HG03196 (cell line): Measurements from ENCODE around the gene CYP2A7.
"Not testable (repeated sequence)": the region's sequence is repeated elsewhere in the genome, so short reads cannot be mapped to it uniquely, and the experiment has no call there.

Experiments
- ATAC-seq: cut with Tn5 transposase; IDR thresholded peaks from one replicate; pipeline ENCODE4 v1.9.1; 2021; ENCODE audit not compliant: unreplicated experiment

CYP2A7 gene, protein sequence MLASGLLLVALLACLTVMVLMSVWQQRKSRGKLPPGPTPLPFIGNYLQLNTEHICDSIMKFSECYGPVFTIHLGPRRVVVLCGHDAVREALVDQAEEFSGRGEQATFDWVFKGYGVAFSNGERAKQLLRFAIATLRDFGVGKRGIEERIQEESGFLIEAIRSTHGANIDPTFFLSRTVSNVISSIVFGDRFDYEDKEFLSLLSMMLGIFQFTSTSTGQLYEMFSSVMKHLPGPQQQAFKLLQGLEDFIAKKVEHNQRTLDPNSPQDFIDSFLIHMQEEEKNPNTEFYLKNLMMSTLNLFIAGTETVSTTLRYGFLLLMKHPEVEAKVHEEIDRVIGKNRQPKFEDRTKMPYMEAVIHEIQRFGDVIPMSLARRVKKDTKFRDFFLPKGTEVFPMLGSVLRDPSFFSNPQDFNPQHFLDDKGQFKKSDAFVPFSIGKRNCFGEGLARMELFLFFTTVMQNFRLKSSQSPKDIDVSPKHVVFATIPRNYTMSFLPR

DNA sequence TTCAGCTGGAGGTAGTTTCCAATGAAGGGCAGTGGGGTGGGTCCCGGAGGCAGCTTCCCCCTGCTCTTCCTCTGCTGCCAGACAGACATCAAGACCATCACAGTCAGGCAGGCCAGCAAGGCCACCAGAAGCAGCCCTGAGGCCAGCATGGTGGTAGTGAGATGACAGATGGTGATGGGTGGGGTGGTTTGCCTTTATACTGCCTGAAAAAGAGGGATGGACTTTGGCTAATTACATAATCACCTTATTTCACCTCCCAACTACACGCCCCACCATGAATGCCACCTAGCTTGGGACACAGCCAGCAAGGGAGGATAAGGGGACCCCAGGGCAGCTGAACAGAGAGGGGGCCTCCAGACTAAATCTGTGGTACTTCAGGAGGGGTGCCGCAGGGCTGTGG, at the start of gene CYP2A7:
Gene CYP2A7, minus strand, starts transcription at position 170 of the 400 bp plus-strand sequence. Its CDS starts 21 bp downstream, at position 149.
- not testable (repeated sequence) for ATAC-seq

DNA sequence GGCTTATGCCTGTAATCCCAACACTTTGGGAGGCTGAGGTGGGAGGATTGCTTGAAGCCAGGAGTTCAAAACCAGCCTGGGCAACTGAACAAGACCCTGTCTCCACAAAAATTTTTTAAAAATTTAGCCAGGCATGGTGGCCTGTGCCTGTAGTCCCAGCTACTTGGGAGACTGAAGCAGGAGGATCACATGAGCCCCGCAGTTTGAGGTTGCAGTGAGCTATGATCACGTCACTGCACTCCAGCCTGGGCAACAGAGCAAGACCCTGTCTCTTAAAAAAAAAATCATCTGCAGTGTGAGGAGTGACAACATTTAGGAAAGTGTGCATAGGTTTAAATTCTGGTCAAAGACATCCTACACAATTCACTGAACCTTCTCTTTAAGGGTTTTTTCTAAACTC, 48.8 kb upstream of the CYP2A7 start:
- ATAC-seq, result not testable (repeated sequence)

DNA sequence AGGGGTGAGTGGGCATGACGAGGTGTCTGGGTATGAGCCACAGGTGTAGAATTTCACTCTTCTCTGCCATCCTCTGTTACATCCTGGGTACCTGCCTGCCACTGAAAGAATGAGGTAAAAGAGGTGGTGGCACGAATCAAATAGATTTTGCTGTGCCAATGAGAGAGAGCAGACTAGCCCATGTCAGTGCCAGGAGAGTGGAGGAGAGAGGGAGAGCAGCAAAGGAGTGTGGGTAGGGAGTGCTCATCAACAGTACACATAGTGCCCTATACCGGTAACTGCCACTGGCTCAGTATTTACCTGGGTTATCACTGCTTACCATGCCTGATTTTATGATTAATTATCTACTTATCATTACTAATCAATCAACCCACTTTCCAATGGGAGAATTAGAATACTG, 47.9 kb upstream of the CYP2A7 start:
- ATAC-seq, result not testable (repeated sequence)

DNA sequence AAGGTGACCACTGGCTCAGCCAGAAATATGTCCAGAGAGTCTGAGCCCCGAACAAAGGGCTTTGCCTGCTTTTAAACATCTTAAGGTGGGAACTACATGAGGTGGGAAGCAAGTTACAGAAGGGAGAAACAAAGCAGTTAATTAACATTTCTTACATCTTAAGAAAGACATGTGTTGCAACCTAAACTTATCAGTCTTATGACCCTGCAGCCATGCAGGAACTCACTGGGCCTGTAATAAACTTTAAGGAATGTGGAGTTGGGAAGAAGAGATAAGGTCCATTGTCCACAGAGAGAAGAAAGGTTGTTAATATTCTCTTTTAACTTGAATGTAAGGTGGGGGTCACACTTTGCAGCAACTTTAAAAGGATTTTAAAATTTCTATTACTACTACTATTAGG, 46.8 kb upstream of the CYP2A7 start:
- no peak for ATAC-seq

DNA sequence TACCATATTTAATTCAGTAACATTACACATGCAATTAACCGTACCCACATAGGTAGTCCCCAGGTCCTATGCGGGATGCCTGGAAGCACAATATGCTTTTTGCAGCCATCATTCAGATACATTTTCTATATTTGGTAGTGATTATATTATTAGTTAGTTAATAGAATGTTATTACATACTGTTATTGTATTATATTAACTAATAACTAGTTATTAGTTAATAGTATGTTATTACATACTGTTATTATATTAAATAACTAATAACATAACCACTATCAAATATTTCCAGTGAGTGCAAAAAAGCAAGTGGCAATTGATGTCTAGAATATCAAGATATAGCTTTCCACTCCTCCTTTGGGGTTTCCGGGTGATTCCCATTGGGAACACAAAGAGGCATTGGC, 45.5 kb upstream of the CYP2A7 start:
- ATAC-seq, result no peak

DNA sequence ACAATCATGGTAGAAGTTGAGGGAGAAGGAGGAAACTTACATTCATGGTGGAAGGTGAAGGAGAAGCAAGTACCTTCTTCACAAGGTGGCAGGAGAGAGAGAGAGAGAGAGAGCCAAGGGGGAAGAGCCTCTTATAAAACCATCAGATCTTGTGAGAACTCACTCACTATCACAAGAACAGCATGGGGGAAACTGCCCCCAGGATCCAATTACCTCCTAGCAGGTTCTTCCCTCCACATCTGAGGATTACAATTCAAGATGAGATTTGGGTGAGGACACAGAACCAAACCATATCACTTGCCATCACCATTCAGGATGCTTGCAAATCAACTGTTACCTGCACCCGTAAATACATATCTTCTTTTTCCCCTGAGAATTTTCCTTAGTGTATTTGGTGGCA, 44.2 kb upstream of the CYP2A7 start:
- not testable (repeated sequence) for ATAC-seq

DNA sequence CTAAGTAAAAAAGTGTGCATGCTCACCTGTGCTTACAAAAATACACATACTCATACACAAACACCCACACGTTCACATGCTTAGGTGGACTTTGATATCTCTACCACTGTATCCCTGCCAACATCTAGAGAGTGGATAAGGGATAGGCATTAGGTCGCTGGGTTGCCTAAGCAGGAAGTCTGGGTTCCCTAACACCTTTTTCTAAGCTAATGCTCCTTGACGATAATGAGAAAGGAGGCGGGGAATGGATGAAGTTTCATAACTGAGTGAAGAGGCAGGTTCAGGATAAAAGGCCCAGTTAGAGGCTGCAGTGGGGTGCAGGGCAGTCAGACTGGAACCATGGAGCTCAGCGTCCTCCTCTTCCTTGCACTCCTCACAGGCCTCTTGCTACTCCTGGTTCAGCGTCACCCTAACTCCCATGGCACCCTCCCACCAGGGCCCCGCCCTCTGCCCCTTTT, 41.9 kb upstream of the CYP2A7 start:
- no peak for ATAC-seq

DNA sequence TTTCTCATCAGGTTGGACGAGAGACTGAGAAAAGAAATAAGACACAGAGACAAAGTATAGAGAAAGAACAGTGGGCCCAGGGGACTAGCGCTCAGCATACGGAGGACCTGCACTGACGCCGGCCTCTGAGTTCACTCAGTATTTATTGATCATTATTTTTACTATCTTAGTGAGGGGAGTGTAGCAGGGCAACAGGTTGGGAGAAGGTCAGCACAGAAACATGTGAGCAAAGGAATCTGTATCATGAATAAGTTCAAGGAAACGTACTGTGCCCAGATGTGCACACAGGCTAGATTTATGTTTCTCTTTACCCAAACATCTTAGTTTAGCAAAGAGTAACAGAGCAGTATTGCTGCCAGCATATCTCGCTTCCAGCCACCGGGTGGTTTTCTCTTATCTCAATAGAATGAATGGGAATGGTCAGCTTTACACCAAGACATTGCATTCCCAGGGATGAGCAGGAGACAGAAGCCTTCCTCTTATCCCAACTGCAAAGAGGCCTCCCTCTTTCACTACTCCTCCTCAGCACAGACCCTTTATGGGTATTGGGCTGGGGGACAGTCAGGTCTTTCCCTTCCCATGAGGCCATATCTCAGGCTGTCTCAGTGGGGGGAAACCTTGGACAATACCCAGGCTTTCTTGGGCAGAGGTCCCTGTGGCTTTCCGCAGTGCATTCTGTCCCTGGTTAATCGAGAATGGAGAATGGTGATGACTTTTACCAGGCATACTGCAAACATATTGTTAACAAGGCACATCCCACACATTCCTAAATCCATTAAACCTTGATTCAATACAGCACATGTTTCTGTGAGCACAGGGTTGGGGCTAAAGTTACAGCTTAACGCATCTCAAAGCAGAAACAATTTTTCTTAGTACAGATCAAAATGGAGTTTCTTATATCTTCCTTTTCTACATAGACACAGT, 40.5 kb upstream of the CYP2A7 start:
- not testable (repeated sequence) for ATAC-seq

DNA sequence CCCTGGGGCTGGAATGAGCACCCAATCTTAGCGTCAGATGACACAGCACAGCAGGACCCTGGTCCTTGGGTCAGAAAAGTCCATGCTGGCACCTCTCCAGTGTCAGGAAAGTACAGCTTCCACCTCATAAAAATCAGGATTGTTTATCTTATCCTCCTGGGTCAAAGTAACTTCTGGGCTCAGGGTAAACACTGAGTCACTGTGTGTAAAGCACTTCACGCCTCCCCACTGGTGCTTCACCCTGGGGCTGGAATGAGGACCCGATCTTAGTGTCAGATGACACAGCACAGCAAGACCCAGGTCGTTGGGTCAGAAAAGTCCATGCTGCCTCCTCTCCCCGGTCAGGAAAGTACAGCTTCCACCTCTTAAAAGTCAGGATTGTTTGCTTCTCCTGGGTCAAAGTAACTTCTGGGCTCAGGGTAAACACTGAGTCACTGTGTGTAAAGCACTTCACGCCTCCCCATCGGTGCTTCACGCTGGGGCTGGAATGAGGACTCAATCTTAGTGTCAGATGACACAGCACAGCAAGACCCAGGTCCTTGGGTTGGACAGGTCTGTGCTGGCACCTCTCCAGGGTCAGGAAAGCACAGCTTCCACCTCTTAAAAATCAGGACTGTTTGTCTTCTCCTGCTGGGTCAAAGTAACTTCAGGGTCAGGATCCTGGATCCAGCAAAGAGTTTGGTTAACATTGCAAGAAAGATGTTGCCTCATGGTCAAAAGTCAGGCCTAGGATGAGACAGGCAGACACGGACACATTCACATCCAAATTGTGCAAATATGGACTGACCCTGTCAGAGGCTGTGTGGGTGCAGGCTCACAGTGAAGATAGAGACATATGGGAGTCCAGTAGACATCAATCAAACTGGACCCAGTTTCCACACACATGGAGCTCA, 39.2 kb upstream of the CYP2A7 start:
- ATAC-seq, result no peak

DNA sequence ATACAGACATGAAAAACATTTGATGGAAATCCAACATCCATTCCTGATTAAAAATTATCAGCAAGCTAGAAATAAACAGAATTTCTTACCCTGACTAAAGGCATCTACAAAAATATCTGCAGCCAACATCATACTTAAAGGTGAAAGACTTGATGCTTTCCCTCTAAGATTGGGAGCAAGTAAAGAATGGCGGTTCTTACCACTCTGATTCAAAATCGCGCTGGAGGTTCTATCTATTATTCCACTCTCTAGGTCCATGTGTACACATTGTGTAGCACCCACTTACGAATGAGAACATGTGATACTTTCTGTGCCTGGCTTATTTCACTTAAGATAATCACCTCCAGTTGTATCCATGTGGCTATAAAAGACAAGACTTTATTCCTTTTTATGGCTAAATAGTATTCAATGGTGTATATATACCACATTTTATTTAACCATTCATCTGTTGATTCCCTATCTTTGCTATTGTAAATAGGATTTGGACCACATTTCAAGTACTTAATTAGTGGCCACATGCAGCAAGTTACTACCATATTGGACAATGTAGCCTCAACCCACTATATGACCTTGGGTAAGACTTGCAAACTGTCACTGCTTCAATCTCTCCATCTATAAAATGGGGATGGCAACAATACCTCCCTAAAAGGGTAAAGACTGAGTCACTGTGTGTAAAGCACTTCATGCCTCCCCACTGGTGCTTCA, 38.4 kb upstream of the CYP2A7 start:
- no peak for ATAC-seq

DNA sequence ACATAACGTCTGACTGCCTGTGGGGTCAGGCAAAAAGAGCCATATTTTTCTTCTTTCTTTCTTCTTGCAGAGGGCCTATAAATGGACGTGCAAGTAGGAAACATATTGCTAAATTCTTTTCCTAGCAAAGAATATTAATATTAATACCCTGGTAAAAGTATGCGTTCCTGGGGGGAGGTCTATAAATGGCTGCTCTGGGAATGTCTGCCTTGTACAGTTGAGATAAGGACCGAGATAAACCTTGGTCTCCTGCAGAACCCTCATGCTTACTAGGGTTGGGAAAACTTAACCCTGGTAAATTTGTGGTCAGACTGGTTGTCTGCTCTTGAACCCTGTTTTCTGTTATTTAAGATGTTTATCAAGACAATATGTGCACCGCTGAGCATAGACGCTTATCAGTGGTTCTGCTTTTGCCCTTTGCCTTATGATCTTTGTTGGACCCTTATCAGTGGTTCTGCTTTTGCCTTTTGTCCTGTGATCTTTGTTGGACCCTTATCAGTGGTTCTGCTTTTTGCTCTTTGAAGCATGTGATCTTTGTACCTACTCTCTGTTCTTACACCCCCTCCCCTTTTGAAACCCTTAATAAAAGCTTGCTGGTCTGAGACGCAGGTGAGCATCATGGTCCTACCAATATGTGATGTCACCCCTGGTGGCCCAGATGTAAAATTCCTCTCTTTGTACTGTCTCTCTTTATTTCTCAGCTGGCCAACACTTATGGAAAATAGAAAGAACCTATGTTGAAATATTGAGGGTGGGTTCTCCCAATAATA, 37.7 kb upstream of the CYP2A7 start:
- ATAC-seq, result not testable (repeated sequence)

DNA sequence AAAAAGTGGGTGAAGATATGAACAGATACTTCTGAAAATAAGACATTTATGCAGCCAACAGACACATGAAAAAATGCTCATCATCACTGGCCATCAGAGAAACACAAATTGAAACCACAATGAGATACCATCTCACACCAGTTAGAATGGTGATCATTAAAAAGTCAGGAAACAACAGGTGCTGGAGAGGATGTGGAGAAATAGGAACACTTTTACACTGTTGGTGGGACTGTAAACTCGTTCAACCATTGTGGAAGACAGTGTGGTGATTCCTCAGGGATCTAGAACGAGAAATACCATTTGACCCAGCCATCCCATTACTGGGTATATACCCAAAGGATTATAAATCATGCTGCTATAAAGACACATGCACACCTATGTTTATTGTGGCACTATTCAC, 36.3 kb upstream of the CYP2A7 start:
- not testable (repeated sequence) for ATAC-seq

DNA sequence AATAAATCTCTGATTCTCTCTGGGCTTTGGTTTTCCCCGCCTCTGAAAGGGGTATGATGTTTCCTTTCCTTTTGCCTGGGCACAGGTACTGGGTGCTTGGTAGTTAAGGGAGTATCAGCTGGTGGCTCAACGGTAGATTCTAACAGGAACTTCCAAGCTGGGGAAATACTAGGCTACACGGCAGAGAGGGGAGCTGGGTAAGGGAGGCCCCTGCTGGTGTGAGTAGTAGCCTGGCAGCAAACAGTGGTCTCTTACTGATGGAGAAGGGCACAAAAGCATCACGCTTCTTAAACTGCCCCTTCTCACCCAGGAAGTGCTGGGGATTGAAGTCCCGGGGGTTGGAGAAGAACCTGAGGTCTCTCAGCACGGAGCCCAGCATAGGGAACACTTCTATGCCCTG, 26.9 kb upstream of the CYP2A7 start:
- no peak for ATAC-seq

DNA sequence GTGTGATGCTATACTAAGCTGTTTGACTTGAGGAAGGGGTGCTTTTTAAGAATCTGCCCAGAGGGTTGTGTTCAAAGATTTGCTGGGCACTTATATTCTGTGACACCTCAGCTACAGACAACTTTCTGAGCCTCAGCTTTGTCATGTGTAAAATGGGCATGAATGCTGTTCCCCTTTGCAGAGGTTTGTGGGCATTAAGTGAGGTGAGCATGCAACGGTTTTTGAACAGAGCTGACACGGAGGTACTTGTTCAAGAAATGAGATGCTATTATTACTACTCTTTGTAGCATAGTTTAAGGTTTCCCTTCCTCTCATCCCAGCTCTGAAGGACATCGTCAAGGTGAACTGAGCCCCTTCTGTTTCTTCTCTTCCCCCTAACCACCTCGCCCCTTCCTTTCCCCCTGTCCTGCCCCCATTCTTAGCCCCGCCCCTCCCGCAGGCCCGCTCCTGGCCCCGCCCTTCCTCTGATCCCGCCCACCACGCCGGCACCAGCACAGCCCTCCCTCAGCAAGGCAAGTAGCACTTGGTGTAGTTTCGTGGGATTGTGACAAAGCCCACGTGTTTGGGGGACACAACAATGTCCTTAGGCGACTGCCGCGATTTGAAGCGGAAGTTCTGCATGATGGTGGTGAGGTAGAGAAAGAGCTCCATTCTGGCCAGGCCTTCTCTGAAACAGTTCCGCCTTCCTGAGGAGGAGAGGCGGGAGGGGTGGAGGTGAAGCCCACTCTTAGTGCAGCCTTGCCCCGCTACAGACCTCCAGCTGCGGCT, 26.1 kb upstream of the CYP2A7 start:
- no peak for ATAC-seq

DNA sequence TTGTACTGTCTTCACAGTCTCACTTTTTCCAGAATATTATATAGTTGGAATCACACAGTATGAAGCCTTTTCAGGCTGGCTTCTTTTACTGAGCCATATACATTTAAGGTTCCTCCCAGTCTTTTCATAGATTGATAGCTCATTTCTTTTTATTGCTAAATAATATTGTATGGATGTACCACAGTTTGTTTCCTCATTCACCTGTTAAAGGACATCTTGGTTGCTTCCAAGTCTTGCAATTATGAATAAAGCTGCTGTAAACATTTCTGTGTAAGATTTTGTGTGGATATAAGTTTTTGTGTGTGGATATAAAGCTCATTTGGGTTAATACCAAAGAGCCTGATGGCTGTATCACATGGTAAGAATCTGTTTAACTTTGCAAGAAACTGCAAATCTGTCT, 24.5 kb upstream of the CYP2A7 start:
- no peak for ATAC-seq

DNA sequence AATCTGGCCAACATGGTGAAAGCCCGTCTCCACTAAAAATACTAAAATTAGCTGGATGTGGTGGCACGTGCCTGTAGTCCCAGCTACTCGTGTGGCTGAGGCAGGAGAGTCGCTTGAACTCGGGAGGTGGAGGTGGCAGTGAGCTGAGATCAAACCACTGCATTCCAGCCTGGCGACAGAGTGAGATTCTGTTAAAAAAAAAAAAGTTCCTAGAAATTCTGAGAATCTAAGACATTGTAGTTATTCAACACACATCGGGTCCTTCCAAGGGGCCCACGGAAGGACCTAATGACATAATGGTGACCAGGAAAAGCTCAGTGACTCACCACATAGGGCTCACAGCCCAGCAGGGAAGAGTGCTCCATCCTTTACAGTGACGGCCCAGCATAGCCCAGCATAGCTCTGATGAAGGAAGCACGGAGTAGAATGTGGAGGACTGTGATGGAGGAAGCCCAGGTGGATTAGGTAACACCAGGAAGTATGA, 22.7 kb upstream of the CYP2A7 start:
- ATAC-seq, result not testable (repeated sequence)

DNA sequence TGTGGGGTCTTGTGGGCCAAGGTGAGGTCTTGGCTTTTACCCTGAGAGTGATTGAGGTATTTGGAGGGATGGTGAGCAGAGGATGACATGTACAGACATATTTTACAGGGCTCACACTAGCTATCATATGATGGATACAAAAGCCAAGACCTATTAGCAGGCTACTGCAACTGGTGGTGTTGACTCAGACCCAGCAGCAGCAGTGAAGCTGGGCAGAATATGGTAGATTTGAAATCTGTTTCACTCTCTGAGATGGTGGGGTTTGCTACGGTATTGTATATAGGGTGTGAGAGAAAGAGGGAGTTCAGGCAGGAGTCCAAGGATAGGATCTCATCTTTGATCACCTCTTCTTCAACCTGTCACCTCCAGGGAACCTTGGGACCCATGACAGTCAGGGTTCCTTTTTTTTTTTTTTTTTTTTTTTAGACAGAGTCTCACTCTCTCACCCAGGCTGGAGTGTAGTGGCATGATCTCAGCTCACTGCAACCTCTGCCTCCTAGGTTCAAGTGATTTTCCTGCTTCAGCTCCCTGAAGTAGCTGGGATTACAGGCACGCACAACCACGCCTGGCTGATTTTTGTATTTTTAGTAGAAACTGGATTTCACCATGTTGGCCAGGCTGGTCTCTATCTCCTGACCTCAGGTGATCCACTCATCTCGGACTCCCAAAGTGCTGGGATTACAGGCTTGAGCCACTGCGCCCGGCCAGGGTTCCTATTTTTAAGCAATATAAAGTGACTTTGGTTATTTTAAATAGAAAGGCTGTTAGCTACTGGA, 20.1 kb upstream of the CYP2A7 start:
- not testable (repeated sequence) for ATAC-seq

DNA sequence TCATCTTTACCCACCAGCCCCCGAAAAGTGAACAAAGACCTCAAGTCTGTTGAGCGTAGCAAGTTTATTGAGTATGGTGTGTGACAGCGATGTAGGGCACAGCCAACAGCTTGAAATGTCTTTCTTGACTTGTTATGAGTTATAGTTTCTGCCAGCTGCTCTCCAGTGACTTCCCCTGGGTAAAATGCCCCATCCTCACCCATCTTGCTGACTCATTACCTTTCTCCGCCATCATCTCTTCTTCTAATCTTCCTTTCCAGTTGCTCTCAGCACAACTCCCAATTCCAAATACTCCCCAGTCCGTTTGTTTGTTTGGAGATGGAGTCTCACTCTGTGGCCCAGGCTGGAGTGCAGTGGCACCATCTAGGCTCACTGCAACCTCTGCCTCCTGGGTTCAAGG, 18.5 kb upstream of the CYP2A7 start:
- ATAC-seq, result not testable (repeated sequence)
